K562 (cell line): ENCODE measurements around the gene PPDPF. TPM values are rescaled to one million over a fixed set of nuclear protein-coding genes. Genes with fewer than 3 reads are reported as not detected.

ENCODE experiments used
- ARID4B ChIP-seq: sonication (generic); formaldehyde crosslinking; IDR thresholded peaks from 2 replicates; pipeline ENCODE4 v1.8.0; 2022; ENCODE audit warnings: mild to moderate bottlenecking, missing genetic modification reagents
- CCAR2 ChIP-seq: fragments of 200-400 bp; formaldehyde crosslinking; IDR thresholded peaks from 2 replicates; pipeline ENCODE4 v1.6.1; 2017; ENCODE audit warnings: mild to moderate bottlenecking, low read depth, low read length
- CEBPG ChIP-seq, 3 experiments: fragments of 200-800 bp in 1 of 3; sonication (Bioruptor generic) in 1 of 3; sonication (generic) in 1 of 3; formaldehyde crosslinking in 1 of 3; IDR thresholded peaks in 2 of 3; conservative IDR thresholded peaks in 1 of 3; 2 replicates each; pipeline versions ENCODE4 v1.6.1 to v1.8.0; 2016 to 2022; ENCODE audit warnings: missing compliant biosample characterization in 2 of 3, missing genetic modification characterization in 2 of 3, mild to moderate bottlenecking in 1 of 3, missing genetic modification reagents in 1 of 3
- CEBPZ ChIP-seq: fragments of 150-350 bp; IDR thresholded peaks from 2 replicates; pipeline ENCODE4 v1.6.1; 2014; ENCODE audit warnings: low read depth, mild to moderate bottlenecking, low read length, borderline replicate concordance
- DPF2 ChIP-seq: fragments of 450-650 bp; IDR thresholded peaks from 2 replicates; pipeline ENCODE4 v1.6.1; 2016
- GTF2B ChIP-seq: IDR thresholded peaks from 2 replicates; pipeline ENCODE4 v1.6.1; 2011; ENCODE audit not compliant: insufficient read length; ENCODE audit errors: extremely low read depth
- HNRNPK ChIP-seq: fragments of 200-400 bp; formaldehyde crosslinking; IDR thresholded peaks from one replicate; pipeline ENCODE4 v1.6.1; 2018; ENCODE audit warnings: mild to moderate bottlenecking, low read depth, low read length; ENCODE audit not compliant: poor library complexity, severe bottlenecking
- KDM5B ChIP-seq: fragments of 200-600 bp; sonication (generic); IDR thresholded peaks from 2 replicates; pipeline ENCODE4 v1.6.1; 2012; ENCODE audit warnings: low read depth, mild to moderate bottlenecking, moderate library complexity, low read length, control low read depth, inconsistent platforms; ENCODE audit not compliant: insufficient replicate concordance
- PHF20 ChIP-seq: fragments of 450-650 bp; IDR thresholded peaks from 2 replicates; pipeline ENCODE4 v1.6.1; 2018; ENCODE audit not compliant: partially characterized antibody
- RAD21 ChIP-seq, 2 experiments: fragments of 250-450 bp in 1 of 2; fragments of 450-650 bp in 1 of 2; sonication (Bioruptor Pico) in 1 of 2; formaldehyde crosslinking in 1 of 2; IDR thresholded peaks in 1 of 2; conservative IDR thresholded peaks in 1 of 2; 2 replicates each; pipeline versions ENCODE4 v1.4.0 to v1.8.0; 2020 to 2022; ENCODE audit warnings: mild to moderate bottlenecking in 2 of 2, moderate library complexity in 1 of 2
- TAF9B ChIP-seq: fragments of 450-650 bp; IDR thresholded peaks from 2 replicates; pipeline ENCODE4 v1.6.1; 2018; ENCODE audit warnings: mild to moderate bottlenecking; ENCODE audit not compliant: partially characterized antibody
- THAP7 ChIP-seq: fragments of 250-450 bp; sonication (Bioruptor Pico); IDR thresholded peaks from 2 replicates; pipeline ENCODE4 v1.5.0; 2021
- THRB ChIP-seq: fragments of 450-650 bp; formaldehyde crosslinking; conservative IDR thresholded peaks from 2 replicates; pipeline ENCODE4 v1.4.0; 2022; ENCODE audit warnings: mild to moderate bottlenecking, missing genetic modification characterization
- TRIM24 ChIP-seq, 2 experiments: fragments of 450-650 bp; IDR thresholded peaks; 2 replicates each; pipeline ENCODE4 v1.6.1; 2016
- U2AF1 ChIP-seq: fragments of 200-400 bp; formaldehyde crosslinking; optimal IDR thresholded peaks from 2 replicates; pipeline ENCODE3; 2017; ENCODE audit warnings: mild to moderate bottlenecking, low read depth, low read length, moderate library complexity
- ZNF24 ChIP-seq: fragments of 450-650 bp; IDR thresholded peaks from 2 replicates; pipeline ENCODE4 v1.6.1; 2016
- polyA plus RNA-seq, 8 experiments: library from polyadenylated mRNA; depleted of rRNA in 4 of 8; stranded (reverse) in 5 of 8; unstranded in 3 of 8; fragments of >200 nt; fragmentation: Nextera tagmentation in 2 of 8; fragmentation: Illumina TruSeq in 1 of 8; extraction: Ambion mirVana in 2 of 8; extraction: Trizol in 1 of 8; gene quantifications; 2 replicates each; pipeline versions ENCODE4 v1.2.1 to v1.2.3, GENCODE V29; 2011 to 2014; ENCODE audit warnings: inconsistent platforms in 1 of 8, missing spikeins in 1 of 8
- total RNA-seq, 7 experiments: library from RNA; depleted of rRNA in 6 of 7; stranded (reverse); fragments of >200 nt in 6 of 7; fragmentation: Illumina TruSeq in 2 of 7; extraction: Trizol in 2 of 7; gene quantifications; 2 replicates each; pipeline versions ENCODE4 v1.2.1 to v1.2.3, GENCODE V29; 2011 to 2021; ENCODE audit warnings: low replicate concordance in 1 of 7

Gene PPDPF
- total and polyA plus RNA-seq, 9 of the 15 experiments (the other 6 are each of a cell fraction or from before 2014, with no cell fraction given) = 0.77 to 233 (median 10.5) TPM

GRCh38 chr20:63520934-63521601, 503 bp downstream of the PPDPF start (continued):
- TF ChIP-seq CEBPG (CRISPR knock-in tag; IDR thresholded peaks at IDR 0.05) (no peak), CEBPG (tag; conservative IDR thresholded peaks at IDR 0.05 in 1 of 2, IDR thresholded peaks at IDR 0.05 in 1 of 2) (no peak), DPF2 (no peak), KDM5B (peak; percentile 20), THAP7 (CRISPR knock-in tag) (no peak), RAD21 (CRISPR knock-in tag; conservative IDR thresholded peaks at IDR 0.05 in 1 of 2, IDR thresholded peaks at IDR 0.05 in 1 of 2) (no peak), TAF9B (no peak), THRB (CRISPR knock-in tag) (no peak), CCAR2 (no peak), ARID4B (CRISPR knock-in tag) (peak; percentile 64; the same call in 1 of the 2 replicates), GTF2B (no peak), CEBPZ (no peak), ZNF24 (no peak), TRIM24 (IDR thresholded peaks at IDR 0.05) (peak in 1 of 2 experiments; percentile 63; a peak in 2 of 4 replicates), U2AF1 (peak; percentile 87), PHF20 (peak; percentile 44), HNRNPK (peak; percentile 55)
